GM10248 (cell line): ENCODE results near the gene JADE3.

Experiments
- CTCF ChIA-PET: fragments of 300-600 bp; sonication (Branson Sonifier 250); formaldehyde crosslinking; extraction: SDS; loops from one replicate; lab custom pipeline; 2021; ENCODE audit warnings: antibody characterized with exemption; lab: Yijun Ruan, JAX
- POLR2A ChIA-PET: fragments of 350-650 bp; sonication (Branson Sonifier 250); formaldehyde crosslinking; extraction: SDS; loops from one replicate; lab custom pipeline; 2020; ENCODE audit warnings: antibody characterized with exemption; lab: Yijun Ruan, JAX
- DNase-seq: peaks from one replicate; pipeline ENCODE4 v3.0.0; 2012; ENCODE audit errors: extremely low spot score
- CTCF ChIP-seq: IDR thresholded peaks from 2 replicates; pipeline ENCODE4 v1.5.1; 2012; ENCODE audit warnings: mild to moderate bottlenecking, low read depth; ENCODE audit errors: extremely low read depth, missing control alignments, control extremely low read depth

Gene JADE3

GRCh38 chrX:47061238-47061919 is 149.2 kb downstream of the JADE3 start:
- CTCF ChIA-PET = no interaction called here
- TF ChIP-seq CTCF = no peak
- no peak for DNase-seq
- POLR2A ChIA-PET = no interaction called here

DNA sequence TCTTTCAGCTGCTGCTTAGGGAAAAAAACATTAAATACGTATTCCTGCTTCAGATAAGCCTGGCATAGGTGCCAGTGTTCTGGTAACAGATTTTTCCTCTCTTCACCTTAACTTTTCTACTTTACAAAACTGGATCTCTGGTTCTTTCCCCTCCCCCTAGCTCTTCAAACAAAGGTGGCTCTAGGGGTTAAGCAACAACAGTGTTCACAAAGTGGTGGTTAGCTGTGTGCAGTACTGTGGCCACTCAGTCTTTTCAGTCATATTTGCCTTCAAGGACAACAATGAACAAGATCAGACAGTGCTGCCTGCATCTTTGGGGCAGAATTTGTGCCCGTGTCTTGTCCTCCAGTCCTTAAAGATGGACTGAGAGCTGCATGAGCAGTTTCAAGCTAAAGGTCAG is 151.0 kb downstream of the JADE3 start:
- no peak for TF ChIP-seq CTCF
- no peak for DNase-seq
- ChIA-PET CTCF (interaction anchor here (0.9 kb wide), 1 partner anchor 9 kb away, joined by 3 read pairs; no protein-coding TSS in a partner anchor), POLR2A (no interaction called here)

DNA sequence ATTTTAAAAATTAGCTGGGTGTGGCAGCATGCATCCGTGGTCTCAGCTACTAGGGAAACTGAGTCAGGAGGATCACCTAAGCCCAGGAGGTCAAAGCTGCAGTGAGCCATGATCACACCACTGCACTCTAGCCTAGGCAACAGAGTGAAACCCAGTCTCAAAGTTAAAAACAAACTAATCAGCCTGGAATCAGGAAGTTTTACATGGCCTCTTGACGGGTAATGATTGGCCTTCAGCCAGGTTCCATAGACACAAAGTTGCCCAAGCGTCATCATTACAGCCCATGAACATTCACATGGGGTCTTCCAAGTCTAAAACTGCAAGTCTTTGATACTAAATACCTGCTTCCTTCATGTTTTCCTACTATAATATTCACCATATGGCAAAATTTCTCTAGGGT is 156.0 kb downstream of the JADE3 start:
- TF ChIP-seq CTCF = no peak
- CTCF ChIA-PET = no interaction called here
- POLR2A ChIA-PET = no interaction called here
- DNase-seq = no peak

DNA sequence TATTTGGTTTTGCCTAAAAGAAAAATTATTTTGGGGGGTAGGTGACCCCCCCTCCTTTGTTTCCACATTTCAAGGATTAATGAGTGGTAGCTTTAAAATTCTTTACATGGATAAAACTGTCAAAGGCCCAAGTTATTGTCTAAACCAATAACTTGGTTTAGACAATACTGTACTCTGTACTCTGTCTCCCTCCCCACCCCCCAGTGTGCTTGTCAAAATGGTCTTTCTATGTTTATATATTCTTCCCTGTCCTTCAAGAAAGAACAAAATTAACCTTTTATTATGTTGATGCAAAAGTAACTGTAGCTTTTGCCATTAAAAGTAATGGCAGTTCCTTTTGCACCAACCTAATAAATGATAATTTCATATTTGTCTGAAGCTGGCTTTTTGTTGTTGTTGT is 156.5 kb downstream of the JADE3 start:
- ChIA-PET CTCF (no interaction called here), POLR2A (no interaction called here)
- DNase-seq = no peak
- TF ChIP-seq CTCF = no peak

- TF ChIP-seq CTCF = no peak
- no peak for DNase-seq
- ChIA-PET POLR2A (no interaction called here), CTCF (no interaction called here)
These were observed 166.2 kb downstream of the JADE3 start, which contains the start of gene RGN for GRCh38 chrX:47078129-47079043. Gene RGN (plus strand): TSS chrX:47078443. CDS start chrX:47081145, 2,702 bp downstream.

DNA sequence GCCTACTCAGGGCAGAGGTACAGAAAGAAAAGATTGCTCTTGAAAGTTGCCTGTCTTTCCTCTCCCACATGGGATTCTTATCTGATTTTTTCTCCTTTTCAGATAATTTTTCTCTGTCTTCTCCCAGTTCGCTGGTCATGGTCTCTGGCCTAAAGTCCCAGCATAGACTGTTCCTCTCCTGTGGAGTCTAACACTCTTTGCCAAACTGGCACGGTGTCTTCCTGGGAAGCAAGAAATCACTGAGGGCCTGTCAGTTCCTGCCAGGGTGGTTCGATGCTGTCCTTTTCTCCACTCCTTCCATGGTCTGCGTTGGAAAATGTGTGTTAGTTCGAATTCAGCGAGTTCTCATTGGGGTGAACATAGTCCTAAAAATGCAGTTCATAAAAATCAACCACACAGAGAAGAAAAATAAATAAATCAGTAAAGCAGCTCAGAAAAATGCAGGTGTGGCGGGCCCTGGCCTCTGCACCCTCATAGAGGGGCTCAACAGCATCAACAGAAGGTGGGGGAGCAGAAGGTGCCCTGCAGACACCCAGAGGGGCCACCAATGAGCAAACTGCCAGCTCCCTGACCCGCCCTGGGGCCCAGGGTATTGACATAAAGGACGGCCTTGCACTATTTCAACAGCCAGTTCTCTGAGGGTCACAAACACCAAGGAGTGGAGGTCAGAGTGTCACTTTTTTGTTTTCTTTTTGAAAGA is 168.1 kb downstream of the JADE3 start:
- DNase-seq = no peak
- ChIA-PET POLR2A (no interaction called here), CTCF (interaction anchor here (0.8 kb wide), 1 partner anchor 13 kb away, joined by 5 read pairs; no protein-coding TSS in a partner anchor)
- no peak for TF ChIP-seq CTCF
